Breast epithelium (tissue), 3 donors: ENCODE measurements around the gene PNKP.

ENCODE experiments used
- POLR2A ChIP-seq: fragments of 450-650 bp; IDR thresholded peaks from one replicate; pipeline ENCODE4 v1.6.1; 2016; ENCODE audit warnings: antibody characterized with exemption, mild to moderate bottlenecking, moderate library complexity
- TF ChIP-seq, protein P1 (sequence below), 3 donors: fragments of 450-650 bp; IDR thresholded peaks; one replicate each; pipeline ENCODE4 v1.5.1; 2016 to 2017; ENCODE audit warnings: antibody characterized with exemption in 3 of 3, mild to moderate bottlenecking in 3 of 3, moderate library complexity in 3 of 3

DNA sequence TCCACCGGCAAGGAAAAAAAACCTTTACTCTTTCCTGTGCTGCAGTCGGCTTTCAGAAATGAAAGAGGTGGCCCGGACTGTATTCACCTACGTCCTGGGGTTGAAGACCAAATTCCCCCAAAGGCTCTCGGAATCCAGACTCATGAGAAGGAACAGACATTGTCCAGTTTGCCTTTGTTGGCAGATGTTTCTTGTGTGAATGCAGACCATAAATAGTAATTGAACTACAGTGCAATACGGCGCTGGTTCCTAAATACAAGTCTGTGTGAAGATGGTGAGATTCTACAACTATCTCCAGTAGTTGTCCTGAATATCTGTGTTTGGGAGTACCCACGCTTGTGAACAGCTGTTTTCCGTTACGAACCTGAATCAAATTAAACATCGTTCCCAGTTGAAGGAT lies 27.7 kb downstream of the PNKP start:
- TF ChIP-seq, protein P1, sequence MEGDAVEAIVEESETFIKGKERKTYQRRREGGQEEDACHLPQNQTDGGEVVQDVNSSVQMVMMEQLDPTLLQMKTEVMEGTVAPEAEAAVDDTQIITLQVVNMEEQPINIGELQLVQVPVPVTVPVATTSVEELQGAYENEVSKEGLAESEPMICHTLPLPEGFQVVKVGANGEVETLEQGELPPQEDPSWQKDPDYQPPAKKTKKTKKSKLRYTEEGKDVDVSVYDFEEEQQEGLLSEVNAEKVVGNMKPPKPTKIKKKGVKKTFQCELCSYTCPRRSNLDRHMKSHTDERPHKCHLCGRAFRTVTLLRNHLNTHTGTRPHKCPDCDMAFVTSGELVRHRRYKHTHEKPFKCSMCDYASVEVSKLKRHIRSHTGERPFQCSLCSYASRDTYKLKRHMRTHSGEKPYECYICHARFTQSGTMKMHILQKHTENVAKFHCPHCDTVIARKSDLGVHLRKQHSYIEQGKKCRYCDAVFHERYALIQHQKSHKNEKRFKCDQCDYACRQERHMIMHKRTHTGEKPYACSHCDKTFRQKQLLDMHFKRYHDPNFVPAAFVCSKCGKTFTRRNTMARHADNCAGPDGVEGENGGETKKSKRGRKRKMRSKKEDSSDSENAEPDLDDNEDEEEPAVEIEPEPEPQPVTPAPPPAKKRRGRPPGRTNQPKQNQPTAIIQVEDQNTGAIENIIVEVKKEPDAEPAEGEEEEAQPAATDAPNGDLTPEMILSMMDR (IDR thresholded peaks at IDR 0.05), result no peak
- no peak for TF ChIP-seq POLR2A
